Ishikawa (cell line): ENCODE measurements around the gene AOC1.

Experiments used
- CEBPB ChIP-seq: IDR thresholded peaks from 2 replicates; pipeline ENCODE4 v1.6.1; 2012
- CREB1 ChIP-seq: IDR thresholded peaks from 2 replicates; pipeline ENCODE4 v1.6.1; 2012; ENCODE audit warnings: low read depth
- EGR1 ChIP-seq: IDR thresholded peaks from 2 replicates; pipeline ENCODE4 v1.6.1; 2012
- EP300 ChIP-seq: IDR thresholded peaks from 2 replicates; pipeline ENCODE4 v1.6.1; 2012; ENCODE audit warnings: borderline replicate concordance
- FOXM1 ChIP-seq: IDR thresholded peaks from 2 replicates; pipeline ENCODE4 v1.6.1; 2012; ENCODE audit warnings: low read depth, borderline replicate concordance
- MAX ChIP-seq: IDR thresholded peaks from 2 replicates; pipeline ENCODE4 v1.6.1; 2012
- NFIC ChIP-seq: IDR thresholded peaks from 2 replicates; pipeline ENCODE4 v1.6.1; 2012
- RAD21 ChIP-seq: IDR thresholded peaks from 2 replicates; pipeline ENCODE4 v1.6.1; 2012; ENCODE audit warnings: low read depth
- REST ChIP-seq: IDR thresholded peaks from 2 replicates; pipeline ENCODE4 v1.6.1; 2012; ENCODE audit warnings: low read depth, mild to moderate bottlenecking
- TAF1 ChIP-seq: IDR thresholded peaks from 2 replicates; pipeline ENCODE4 v1.6.1; 2012; ENCODE audit warnings: low read depth, mild to moderate bottlenecking
- TCF12 ChIP-seq: IDR thresholded peaks from 2 replicates; pipeline ENCODE4 v1.6.1; 2012; ENCODE audit warnings: low read depth
- TEAD4 ChIP-seq: IDR thresholded peaks from 2 replicates; pipeline ENCODE4 v1.6.1; 2012
- USF1 ChIP-seq: IDR thresholded peaks from 2 replicates; pipeline ENCODE4 v1.6.1; 2012
- YY1 ChIP-seq: IDR thresholded peaks from 2 replicates; pipeline ENCODE4 v1.6.1; 2012; ENCODE audit warnings: low read depth
- ZBTB7A ChIP-seq: IDR thresholded peaks from 2 replicates; pipeline ENCODE4 v1.6.1; 2012; ENCODE audit warnings: low read depth

AOC1 gene

GRCh38 chr7:150820578-150821198, 31.6 kb upstream of the AOC1 start:
- TF ChIP-seq YY1 (no peak), REST (no peak), MAX (no peak), TAF1 (no peak), ZBTB7A (no peak), NFIC (no peak), CREB1 (no peak), FOXM1 (no peak), RAD21 (no peak), CEBPB (no peak), USF1 (no peak), TCF12 (no peak)

- TF ChIP-seq TAF1 (no peak), CREB1 (no peak), USF1 (no peak), CEBPB (no peak)
Observed at GRCh38 chr7:150823043-150823442, 29.3 kb upstream of the AOC1 start.

- no peak for TF ChIP-seq CEBPB
Observed at GRCh38 chr7:150823484-150824126, 28.7 kb upstream of the AOC1 start.

- no peak for TF ChIP-seq TAF1
- TF ChIP-seq YY1, result no peak
- TF ChIP-seq REST, result no peak
Observed at GRCh38 chr7:150824379-150825177, 27.7 kb upstream of the AOC1 start.

- no peak for TF ChIP-seq EGR1
- no peak for TF ChIP-seq NFIC
- TF ChIP-seq ZBTB7A, result no peak
- TF ChIP-seq RAD21, result no peak
- TF ChIP-seq FOXM1, result no peak
- TF ChIP-seq TEAD4, result no peak
- no peak for TF ChIP-seq MAX
- no peak for TF ChIP-seq YY1
- TF ChIP-seq TCF12, result no peak
- no peak for TF ChIP-seq REST
- no peak for TF ChIP-seq EP300
- no peak for TF ChIP-seq CREB1
- no peak for TF ChIP-seq TAF1
- TF ChIP-seq CEBPB, result no peak
- no peak for TF ChIP-seq USF1
Observed at GRCh38 chr7:150826061-150826849, 26.1 kb upstream of the AOC1 start.
